Trophoblast cell (in vitro differentiated cells and primary cell): ENCODE measurements around the gene ECM1.

Experiments
- DNase-seq, 2 donors: peaks; one replicate each; pipeline ENCODE4 v3.0.0-alpha.2; 2016
- H2AFZ ChIP-seq: 2 replicates; pipeline ENCODE4 v1.6.1; 2013; ENCODE audit warnings: low read length, moderate library complexity, mild to moderate bottlenecking; ENCODE audit not compliant: insufficient read depth, poor library complexity
- H2AK5ac ChIP-seq: 2 replicates; pipeline ENCODE4 v1.6.1; 2013; ENCODE audit warnings: mild to moderate bottlenecking, low read length
- H2BK120ac ChIP-seq: 2 replicates; pipeline ENCODE4 v1.6.1; 2013; ENCODE audit warnings: low read length, mild to moderate bottlenecking, moderate library complexity; ENCODE audit not compliant: insufficient read depth, poor library complexity
- H2BK12ac ChIP-seq: 2 replicates; pipeline ENCODE4 v1.6.1; 2013; ENCODE audit warnings: mild to moderate bottlenecking, low read length, moderate library complexity
- H2BK5ac ChIP-seq: 2 replicates; pipeline ENCODE4 v1.6.1; 2013; ENCODE audit warnings: low read length, low read depth, moderate library complexity, mild to moderate bottlenecking; ENCODE audit not compliant: poor library complexity
- H3K14ac ChIP-seq: 2 replicates; pipeline ENCODE4 v1.6.1; 2013; ENCODE audit warnings: mild to moderate bottlenecking, low read length
- H3K18ac ChIP-seq: 2 replicates; pipeline ENCODE4 v1.6.1; 2013; ENCODE audit warnings: mild to moderate bottlenecking, low read length
- H3K23ac ChIP-seq: 2 replicates; pipeline ENCODE4 v1.6.1; 2013; ENCODE audit warnings: low read length
- H3K27ac ChIP-seq: 2 replicates; pipeline ENCODE4 v1.5.1; 2013; ENCODE audit warnings: low read depth, mild to moderate bottlenecking, inconsistent platforms, low read length, moderate library complexity
- H3K27me3 ChIP-seq: 2 replicates; pipeline ENCODE4 v1.6.1; 2013; ENCODE audit warnings: inconsistent platforms, mild to moderate bottlenecking, low read length, moderate library complexity; ENCODE audit not compliant: insufficient read depth
- H3K36me3 ChIP-seq, 2 experiments: 1 replicate in 1 of 2; 2 replicates in 1 of 2; pipeline ENCODE4 v1.6.1; 2013; ENCODE audit warnings: low read length in 2 of 2, mild to moderate bottlenecking in 2 of 2, moderate library complexity in 1 of 2; ENCODE audit not compliant: insufficient read depth in 2 of 2, control insufficient read depth in 1 of 2
- H3K4ac ChIP-seq: 2 replicates; pipeline ENCODE4 v1.6.1; 2013; ENCODE audit warnings: low read depth, mild to moderate bottlenecking, low read length, moderate library complexity
- H3K4me1 ChIP-seq, 2 experiments: 1 replicate in 1 of 2; 2 replicates in 1 of 2; pipeline ENCODE4 v1.6.1; 2013; ENCODE audit warnings: low read length in 2 of 2, mild to moderate bottlenecking in 2 of 2, moderate library complexity in 1 of 2; ENCODE audit not compliant: insufficient read depth in 2 of 2, control insufficient read depth in 1 of 2
- H3K4me2 ChIP-seq: 2 replicates; pipeline ENCODE4 v1.6.1; 2013; ENCODE audit warnings: inconsistent platforms, mild to moderate bottlenecking, low read length, moderate library complexity
- H3K4me3 ChIP-seq: 2 replicates; pipeline ENCODE4 v1.5.1; 2013; ENCODE audit warnings: mild to moderate bottlenecking, low read depth, low read length, inconsistent platforms
- H3K79me1 ChIP-seq: one replicate; pipeline ENCODE4 v1.6.1; 2013; ENCODE audit warnings: low read length
- H3K79me2 ChIP-seq: 2 replicates; pipeline ENCODE4 v1.6.1; 2013; ENCODE audit warnings: low read length, mild to moderate bottlenecking; ENCODE audit not compliant: control insufficient read depth, insufficient read depth, poor library complexity
- H3K9ac ChIP-seq: 2 replicates; pipeline ENCODE4 v1.6.1; 2013; ENCODE audit warnings: mild to moderate bottlenecking, low read length
- H3K9me3 ChIP-seq: 2 replicates; pipeline ENCODE4 v1.6.1; 2013; ENCODE audit warnings: low read depth, mild to moderate bottlenecking, control low read depth, inconsistent platforms, low read length; ENCODE audit not compliant: insufficient read depth
- H4K12ac ChIP-seq: 2 replicates; pipeline ENCODE4 v1.6.1; 2013; ENCODE audit warnings: low read depth, mild to moderate bottlenecking, low read length, moderate library complexity
- H4K8ac ChIP-seq: 2 replicates; pipeline ENCODE4 v1.6.1; 2013; ENCODE audit warnings: low read depth, mild to moderate bottlenecking, low read length, moderate library complexity
- H4K91ac ChIP-seq: one replicate; pipeline ENCODE4 v1.6.1; 2013; ENCODE audit warnings: low read depth, mild to moderate bottlenecking, low read length, moderate library complexity
- WGBS: extraction: QIAGEN DNeasy Blood & Tissue Kit; methylation state at CpG from one replicate; pipeline ENCODE4 v1.1.7; 2013; ENCODE audit warnings: missing lambda C conversion rate; ENCODE audit not compliant: insufficient read length, insufficient coverage; ENCODE audit errors: extremely low coverage; 5-methylcytosine and 5-hydroxymethylcytosine counted together

The ECM1 gene

DNA sequence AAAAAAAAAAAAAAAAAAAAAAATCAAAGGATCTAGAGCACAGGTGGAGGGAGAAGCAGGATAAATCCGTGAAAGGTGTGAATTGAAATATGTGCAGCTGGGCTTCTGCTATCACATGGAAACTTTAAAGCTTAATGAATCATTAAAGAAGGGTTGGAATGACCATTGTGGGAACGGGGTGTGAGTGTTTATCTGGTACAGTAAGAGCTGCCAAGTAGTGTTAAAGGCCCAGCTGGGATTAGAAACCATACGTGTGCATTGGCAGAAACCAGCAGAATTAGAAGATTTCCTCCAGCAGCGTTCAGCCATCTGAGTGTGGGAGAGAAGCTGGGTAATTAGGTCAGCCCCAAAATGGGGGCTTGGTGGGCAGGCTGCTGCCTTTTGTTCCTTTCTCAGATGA lies 21.1 kb downstream of the ECM1 start:
- no peak for DNase-seq
- Histone ChIP-seq H3K18ac (no peak overlapping the region), H3K4me3 (no peak overlapping the region), H3K9me3 (no peaks in the 10 kb centered on the region), H3K9ac (no peak overlapping the region), H3K27ac (no peak overlapping the region), H4K12ac (no peak overlapping the region), H2BK12ac (no peak overlapping the region), H3K79me1 (peaks cover 5% of the 10 kb centered on the region), H3K4me1 (peaks cover 10 to 11% of the 10 kb centered on the region in 2 experiments), H2AFZ (no peak overlapping the region), H3K23ac (no peak overlapping the region), H3K27me3 (no peaks in the 10 kb centered on the region), H2BK120ac (peak overlapping the region; percentile 27), H3K4ac (no peak overlapping the region), H2BK5ac (no peak overlapping the region), H2AK5ac (no peak overlapping the region), H4K8ac (no peak overlapping the region), H3K36me3 (no peaks in the 10 kb centered on the region), H4K91ac (no peak overlapping the region), H3K14ac (no peak overlapping the region), H3K79me2 (no peaks in the 10 kb centered on the region), H3K4me2 (no peak overlapping the region)
- no CpG with 5 or more reads among the region's 4 CpGs for WGBS

DNA sequence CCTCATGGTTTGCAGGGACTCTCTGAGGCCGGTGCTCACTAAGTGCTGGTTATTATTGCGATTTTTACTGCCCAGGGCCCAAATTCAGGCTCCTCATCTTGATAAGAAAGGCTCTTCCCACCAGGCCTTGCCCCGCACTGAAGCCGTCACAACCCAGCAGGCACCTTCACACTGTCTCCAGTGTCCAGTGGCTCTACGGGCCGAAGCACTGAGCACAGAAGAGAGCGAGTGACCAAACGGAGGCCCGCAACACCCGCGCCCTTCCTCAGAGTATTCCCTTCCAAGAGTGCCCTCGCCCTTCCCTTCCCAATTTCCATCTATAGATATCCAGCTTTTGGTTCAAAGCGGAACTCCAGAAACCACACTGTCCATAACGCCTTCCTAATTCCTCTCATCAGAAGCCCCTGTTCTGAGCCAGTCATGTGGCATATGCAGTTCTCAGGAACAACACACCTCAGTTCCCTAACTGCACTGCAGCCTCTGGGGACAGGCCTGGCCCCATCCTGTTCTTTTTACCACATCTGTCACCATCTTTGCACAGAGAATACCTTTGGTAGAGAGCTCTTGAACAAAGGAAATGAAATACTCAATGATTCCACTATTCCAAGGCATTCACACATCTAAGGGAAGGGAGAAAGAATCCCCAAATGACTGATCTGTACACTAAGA lies 22.7 kb downstream of the ECM1 start:
- no peak overlapping the region for H3K4me2 ChIP-seq
- H3K79me1 ChIP-seq, result peaks cover 5% of the 10 kb centered on the region
- no peak overlapping the region for H3K4ac ChIP-seq
- H3K79me2 ChIP-seq, result no peaks in the 10 kb centered on the region
- H3K27me3 ChIP-seq, result no peaks in the 10 kb centered on the region
- H3K4me3 ChIP-seq, result no peak overlapping the region
- no peak overlapping the region for H2AFZ ChIP-seq
- H3K23ac ChIP-seq, result no peak overlapping the region
- H2AK5ac ChIP-seq, result no peak overlapping the region
- H3K36me3 ChIP-seq, result no peaks in the 10 kb centered on the region
- peak overlapping the region; percentile 63 for H3K18ac ChIP-seq
- no peak overlapping the region for H3K14ac ChIP-seq
- H4K8ac ChIP-seq, result no peak overlapping the region
- WGBS, result no CpG with 5 or more reads among the region's 14 CpGs
- no peak overlapping the region for H4K91ac ChIP-seq
- no peak overlapping the region for H3K27ac ChIP-seq
- H2BK120ac ChIP-seq, result no peak overlapping the region
- H4K12ac ChIP-seq, result no peak overlapping the region
- DNase-seq, result no peak
- H3K4me1 ChIP-seq, result peaks cover 12 to 13% of the 10 kb centered on the region in 2 experiments
- no peak overlapping the region for H2BK5ac ChIP-seq
- H3K9me3 ChIP-seq, result no peaks in the 10 kb centered on the region
- no peak overlapping the region for H2BK12ac ChIP-seq
- H3K9ac ChIP-seq, result no peak overlapping the region

DNA sequence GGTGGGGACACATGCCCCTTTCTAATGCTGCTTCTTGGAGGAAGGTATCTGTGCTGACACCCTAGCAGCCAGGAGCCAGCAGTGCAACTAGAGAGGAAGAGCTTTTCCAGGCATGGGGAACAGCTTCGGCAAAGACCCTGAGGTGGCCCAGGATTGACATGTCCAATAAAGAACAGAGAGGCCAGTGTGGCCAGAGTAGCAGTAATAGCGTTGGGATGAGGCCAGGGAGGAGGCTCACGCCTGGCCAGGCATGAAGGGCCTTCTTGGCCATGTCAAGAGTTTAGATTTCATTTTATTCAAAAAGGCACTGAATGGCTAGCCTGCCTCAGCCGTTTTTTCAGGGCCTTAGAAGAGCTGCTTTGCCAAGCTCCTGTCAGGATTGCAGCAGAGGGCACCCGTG lies 25.0 kb downstream of the ECM1 start:
- no CpG with 5 or more reads among the region's 5 CpGs for WGBS
- H2BK5ac ChIP-seq, result no peak overlapping the region

DNA sequence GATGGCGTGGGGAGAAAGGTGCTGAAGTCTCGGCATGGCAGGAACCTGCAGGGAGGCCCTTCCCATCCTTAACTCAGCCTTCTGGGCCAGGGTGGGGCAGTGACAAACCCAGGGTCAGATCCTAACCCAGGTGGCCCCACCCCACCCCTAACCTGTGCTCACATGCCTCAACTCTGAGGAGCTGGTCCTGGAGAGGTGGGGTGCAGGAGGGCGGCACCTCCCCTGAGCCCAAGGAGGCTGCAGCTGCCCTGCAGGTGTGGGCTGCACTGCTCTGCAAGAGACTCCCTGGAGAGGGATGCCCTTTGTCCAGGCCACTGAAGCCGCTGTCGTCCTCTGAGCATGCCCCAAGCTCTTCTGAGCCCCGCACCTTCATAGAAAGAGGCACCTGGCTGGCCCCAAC lies 26.1 kb downstream of the ECM1 start:
- H2AFZ ChIP-seq, result no peak overlapping the region
- no peaks in the 10 kb centered on the region for H3K36me3 ChIP-seq
- H3K14ac ChIP-seq, result no peak overlapping the region
- H4K12ac ChIP-seq, result no peak overlapping the region
- H2AK5ac ChIP-seq, result no peak overlapping the region
- H2BK5ac ChIP-seq, result no peak overlapping the region
- H3K79me2 ChIP-seq, result peaks cover 3% of the 10 kb centered on the region
- H3K9me3 ChIP-seq, result no peaks in the 10 kb centered on the region
- H3K18ac ChIP-seq, result no peak overlapping the region
- H2BK12ac ChIP-seq, result no peak overlapping the region
- DNase-seq, result no peak
- no peaks in the 10 kb centered on the region for H3K27me3 ChIP-seq
- no peak overlapping the region for H3K4me2 ChIP-seq
- H3K4me3 ChIP-seq, result no peak overlapping the region
- peaks cover 29 to 40% of the 10 kb centered on the region in 2 experiments for H3K4me1 ChIP-seq
- H3K79me1 ChIP-seq, result peaks cover 18% of the 10 kb centered on the region
- no peak overlapping the region for H3K27ac ChIP-seq
- WGBS, result no CpG with 5 or more reads among the region's 6 CpGs
- no peak overlapping the region for H3K4ac ChIP-seq
- no peak overlapping the region for H2BK120ac ChIP-seq
- no peak overlapping the region for H3K9ac ChIP-seq
- no peak overlapping the region for H4K91ac ChIP-seq
- no peak overlapping the region for H3K23ac ChIP-seq
- H4K8ac ChIP-seq, result no peak overlapping the region

More for the DNA sequence above, 25.0 kb downstream of the ECM1 start:
- no peak for DNase-seq
- Histone ChIP-seq H3K14ac (peak overlapping the region; percentile 46), H3K27me3 (no peaks in the 10 kb centered on the region), H3K36me3 (no peaks in the 10 kb centered on the region), H3K27ac (no peak overlapping the region), H2AFZ (no peak overlapping the region), H3K4me2 (no peak overlapping the region), H3K18ac (no peak overlapping the region), H3K9me3 (no peaks in the 10 kb centered on the region), H3K79me1 (peaks cover 12% of the 10 kb centered on the region), H2BK12ac (no peak overlapping the region), H4K12ac (no peak overlapping the region), H3K23ac (no peak overlapping the region), H2BK120ac (no peak overlapping the region), H3K4me1 (peaks cover 25 to 29% of the 10 kb centered on the region in 2 experiments), H4K8ac (peak overlapping the region; percentile 31), H4K91ac (no peak overlapping the region), H3K9ac (no peak overlapping the region), H3K79me2 (peaks cover 3% of the 10 kb centered on the region), H3K4me3 (no peak overlapping the region), H2AK5ac (no peak overlapping the region), H3K4ac (no peak overlapping the region)
